ENCODE results near the gene CPVL. TPM values are rescaled to one million over a fixed set of nuclear protein-coding genes. Genes with fewer than 3 reads are reported as not detected.

The CPVL gene
- total RNA-seq, 1 donor = 0.36 TPM

DNA sequence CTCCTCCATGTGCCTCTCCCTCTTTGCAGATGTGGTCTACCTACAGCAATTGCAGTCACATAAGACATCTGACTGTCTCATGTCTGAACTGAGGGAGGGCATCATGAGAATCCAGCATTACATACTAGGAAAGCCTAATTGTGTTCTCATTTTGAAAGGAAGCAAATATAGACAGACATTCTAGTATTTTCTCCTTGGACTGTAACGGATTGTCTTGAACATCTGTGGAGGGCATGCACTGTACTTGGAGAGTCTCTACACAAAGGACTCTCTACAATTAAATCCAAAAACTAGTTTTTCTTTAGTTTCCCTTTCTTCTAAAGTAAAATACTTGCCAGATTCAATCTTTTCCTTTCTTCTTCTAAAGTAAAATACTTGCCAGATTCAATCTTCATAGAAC, 153.5 kb downstream of the CPVL start:
- TF ChIP-seq, protein P1, sequence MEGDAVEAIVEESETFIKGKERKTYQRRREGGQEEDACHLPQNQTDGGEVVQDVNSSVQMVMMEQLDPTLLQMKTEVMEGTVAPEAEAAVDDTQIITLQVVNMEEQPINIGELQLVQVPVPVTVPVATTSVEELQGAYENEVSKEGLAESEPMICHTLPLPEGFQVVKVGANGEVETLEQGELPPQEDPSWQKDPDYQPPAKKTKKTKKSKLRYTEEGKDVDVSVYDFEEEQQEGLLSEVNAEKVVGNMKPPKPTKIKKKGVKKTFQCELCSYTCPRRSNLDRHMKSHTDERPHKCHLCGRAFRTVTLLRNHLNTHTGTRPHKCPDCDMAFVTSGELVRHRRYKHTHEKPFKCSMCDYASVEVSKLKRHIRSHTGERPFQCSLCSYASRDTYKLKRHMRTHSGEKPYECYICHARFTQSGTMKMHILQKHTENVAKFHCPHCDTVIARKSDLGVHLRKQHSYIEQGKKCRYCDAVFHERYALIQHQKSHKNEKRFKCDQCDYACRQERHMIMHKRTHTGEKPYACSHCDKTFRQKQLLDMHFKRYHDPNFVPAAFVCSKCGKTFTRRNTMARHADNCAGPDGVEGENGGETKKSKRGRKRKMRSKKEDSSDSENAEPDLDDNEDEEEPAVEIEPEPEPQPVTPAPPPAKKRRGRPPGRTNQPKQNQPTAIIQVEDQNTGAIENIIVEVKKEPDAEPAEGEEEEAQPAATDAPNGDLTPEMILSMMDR (IDR thresholded peaks at IDR 0.05; ENCODE audit: extremely low read depth, low read depth, low read length) = no peak
- no peaks in the 10 kb centered on the region for H3K79me2 ChIP-seq (ENCODE audit: insufficient read depth, low read length)
- H3K4me2 ChIP-seq (ENCODE audit: insufficient read depth, low read length) = no peak overlapping the region
- no peaks in the 10 kb centered on the region for H4K20me1 ChIP-seq (ENCODE audit: insufficient read depth, low read length)
- no peaks in the 10 kb centered on the region for H3K36me3 ChIP-seq (ENCODE audit: insufficient read depth, low read length)
- peaks cover 21% of the 10 kb centered on the region for H3K27me3 ChIP-seq (ENCODE audit: insufficient read depth, low read length)
- H3K4me1 ChIP-seq (ENCODE audit: insufficient read depth, low read length) = peaks cover 24% of the 10 kb centered on the region
- DNase-seq (ENCODE audit: insufficient read length, low spot score, missing footprints) = no peak
- no peak overlapping the region for H2AFZ ChIP-seq (ENCODE audit: low read length)
- H3K4me3 ChIP-seq (ENCODE audit: insufficient read depth, low read length) = no peak overlapping the region
- H3K9me3 ChIP-seq (ENCODE audit: low read depth, low read length) = no peaks in the 10 kb centered on the region
- no peak overlapping the region for H3K27ac ChIP-seq (ENCODE audit: low read depth, low read length)

DNA sequence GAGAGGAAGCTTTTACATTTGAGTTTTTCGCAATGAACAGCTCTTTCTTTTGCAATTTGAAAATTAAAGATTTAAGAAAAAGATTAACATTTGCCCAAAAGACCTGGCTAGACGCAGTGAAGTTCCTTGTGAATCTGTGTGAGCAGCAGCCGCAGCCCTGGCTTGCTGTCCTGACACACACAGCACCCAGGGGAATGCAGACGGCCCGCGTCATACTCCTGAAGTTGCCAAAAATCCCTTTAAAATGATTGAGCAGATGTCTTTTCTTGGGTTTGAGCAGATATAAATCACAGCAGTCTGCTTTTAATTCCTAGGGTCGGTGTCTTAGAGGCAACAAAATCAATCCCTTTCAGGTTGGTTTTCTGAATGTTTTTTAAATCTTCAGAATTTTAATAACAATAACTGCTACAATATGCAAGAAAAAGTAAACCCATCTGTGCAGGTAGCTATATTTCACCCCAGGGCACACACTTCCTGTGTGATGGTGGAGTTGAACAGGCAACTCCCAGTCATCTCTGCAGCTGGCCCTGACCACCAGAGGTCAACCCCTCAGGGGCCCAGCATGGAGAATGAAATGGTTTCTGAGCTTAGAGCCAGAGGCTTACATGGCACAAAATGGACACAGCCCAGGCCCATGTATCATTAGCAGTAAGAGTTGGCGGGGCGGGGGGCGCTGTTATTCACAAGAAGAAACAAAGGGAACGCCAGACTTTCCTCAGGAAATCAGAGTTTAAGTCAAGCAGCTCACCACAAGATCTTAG, 156.0 kb downstream of the CPVL start:
- no peak for DNase-seq (ENCODE audit: insufficient read length, low spot score, missing footprints)
- peak overlapping the region; percentile 13 for H3K4me2 ChIP-seq (ENCODE audit: insufficient read depth, low read length)
- peaks cover 10% of the 10 kb centered on the region for H3K27me3 ChIP-seq (ENCODE audit: insufficient read depth, low read length)
- no peaks in the 10 kb centered on the region for H3K79me2 ChIP-seq (ENCODE audit: insufficient read depth, low read length)
- TF ChIP-seq, protein P1 (IDR thresholded peaks at IDR 0.05; ENCODE audit: extremely low read depth, low read depth, low read length) = no peak
- peak overlapping the region; percentile 68 for H3K27ac ChIP-seq (ENCODE audit: low read depth, low read length)
- H4K20me1 ChIP-seq (ENCODE audit: insufficient read depth, low read length) = no peaks in the 10 kb centered on the region
- H2AFZ ChIP-seq (ENCODE audit: low read length) = no peak overlapping the region
- no peak overlapping the region for H3K4me3 ChIP-seq (ENCODE audit: insufficient read depth, low read length)
- H3K4me1 ChIP-seq (ENCODE audit: insufficient read depth, low read length) = peaks cover 33% of the 10 kb centered on the region
- no peaks in the 10 kb centered on the region for H3K36me3 ChIP-seq (ENCODE audit: insufficient read depth, low read length)
- H3K9me3 ChIP-seq (ENCODE audit: low read depth, low read length) = no peaks in the 10 kb centered on the region

DNA sequence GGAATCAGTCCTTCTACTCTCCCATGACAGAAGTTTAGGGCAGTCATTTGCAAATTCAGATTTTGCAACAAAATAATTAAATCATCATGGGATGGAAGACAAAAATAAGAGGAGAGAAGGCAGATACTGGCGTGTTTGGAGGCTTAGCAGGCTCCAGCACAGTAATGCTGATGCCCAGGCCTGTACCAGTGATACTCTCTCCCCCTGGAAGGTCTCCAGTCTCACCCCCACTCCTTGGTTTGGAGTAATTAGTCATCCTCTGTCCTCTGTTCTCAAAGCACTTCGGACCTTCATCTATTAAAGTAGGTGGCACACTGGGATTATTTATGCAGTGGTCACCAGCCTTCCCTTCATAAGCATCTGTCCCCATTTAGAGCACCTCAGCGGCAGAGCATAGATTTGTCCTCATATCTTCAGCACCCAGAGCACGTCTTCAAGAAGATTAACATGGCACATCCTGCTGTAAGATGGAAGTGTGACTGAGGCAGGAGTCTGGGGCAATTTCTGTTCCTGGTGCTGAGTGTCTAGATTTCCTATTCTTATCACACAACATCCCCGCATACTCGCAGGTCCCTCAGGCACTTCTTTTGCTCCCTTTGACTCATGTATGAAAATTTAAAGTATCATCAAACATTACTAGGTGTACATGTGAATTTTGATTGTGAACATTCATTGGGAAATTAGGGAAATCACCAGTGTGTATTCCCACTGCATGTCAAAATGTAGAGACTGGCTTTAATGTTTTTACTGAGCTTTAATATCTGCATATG, 156.9 kb downstream of the CPVL start:
- H2AFZ ChIP-seq (ENCODE audit: low read length) = no peak overlapping the region
- peaks cover 39% of the 10 kb centered on the region for H3K4me1 ChIP-seq (ENCODE audit: insufficient read depth, low read length)
- H3K27me3 ChIP-seq (ENCODE audit: insufficient read depth, low read length) = peaks cover 7% of the 10 kb centered on the region
- no peaks in the 10 kb centered on the region for H3K79me2 ChIP-seq (ENCODE audit: insufficient read depth, low read length)
- H3K4me3 ChIP-seq (ENCODE audit: insufficient read depth, low read length) = no peak overlapping the region
- H3K36me3 ChIP-seq (ENCODE audit: insufficient read depth, low read length) = no peaks in the 10 kb centered on the region
- peak overlapping the region; percentile 68 for H3K27ac ChIP-seq (ENCODE audit: low read depth, low read length)
- no peaks in the 10 kb centered on the region for H3K9me3 ChIP-seq (ENCODE audit: low read depth, low read length)
- no peak for DNase-seq (ENCODE audit: insufficient read length, low spot score, missing footprints)
- H3K4me2 ChIP-seq (ENCODE audit: insufficient read depth, low read length) = peak overlapping the region; percentile 30
- H4K20me1 ChIP-seq (ENCODE audit: insufficient read depth, low read length) = no peaks in the 10 kb centered on the region
- TF ChIP-seq, protein P1 (IDR thresholded peaks at IDR 0.05; ENCODE audit: extremely low read depth, low read depth, low read length) = no peak

DNA sequence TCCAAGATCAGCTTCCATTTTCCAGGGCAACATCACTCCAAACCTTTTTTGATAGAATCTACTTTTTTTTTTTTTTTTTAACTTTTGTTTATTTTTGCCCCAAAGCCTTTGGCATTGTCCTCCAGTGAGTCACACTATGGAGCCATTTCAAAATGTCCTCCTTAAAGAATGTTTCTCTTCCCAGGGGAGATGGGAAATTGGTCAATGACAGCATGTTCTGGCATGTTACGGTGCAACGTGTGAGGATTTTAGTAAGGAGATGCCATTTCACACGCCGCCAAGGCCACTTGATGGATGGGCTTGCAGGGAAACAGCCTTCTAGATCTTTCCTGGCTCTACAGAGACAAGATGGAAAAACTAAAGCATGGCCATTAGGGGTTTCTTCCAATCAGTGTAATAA, 157.5 kb downstream of the CPVL start:
- Histone ChIP-seq H3K27me3 (ENCODE audit: insufficient read depth, low read length) (peaks cover 7% of the 10 kb centered on the region), H3K79me2 (ENCODE audit: insufficient read depth, low read length) (no peaks in the 10 kb centered on the region), H2AFZ (ENCODE audit: low read length) (no peak overlapping the region), H3K4me1 (ENCODE audit: insufficient read depth, low read length) (peaks cover 39% of the 10 kb centered on the region), H3K27ac (ENCODE audit: low read depth, low read length) (peak overlapping the region; percentile 68), H3K4me2 (ENCODE audit: insufficient read depth, low read length) (peak overlapping the region; percentile 30), H4K20me1 (ENCODE audit: insufficient read depth, low read length) (no peaks in the 10 kb centered on the region), H3K9me3 (ENCODE audit: low read depth, low read length) (no peaks in the 10 kb centered on the region), H3K36me3 (ENCODE audit: insufficient read depth, low read length) (no peaks in the 10 kb centered on the region), H3K4me3 (ENCODE audit: insufficient read depth, low read length) (no peak overlapping the region)
- TF ChIP-seq, protein P1 (IDR thresholded peaks at IDR 0.05; ENCODE audit: extremely low read depth, low read depth, low read length) = no peak
- peak; percentile 78 for DNase-seq (ENCODE audit: insufficient read length, low spot score, missing footprints)

All from osteoblast (primary cell).